ENCODE data around the gene ETNK2. TPM values are rescaled to one million over a fixed set of nuclear protein-coding genes. Genes with fewer than 3 reads are reported as not detected.
A peak's percentile ranks its signal among the peaks of the same experiment; 100 is the strongest.

Gene ETNK2
- total and polyA plus RNA-seq, 2 experiments from 2014 or later = 7.6 to 26.2 TPM

DNA sequence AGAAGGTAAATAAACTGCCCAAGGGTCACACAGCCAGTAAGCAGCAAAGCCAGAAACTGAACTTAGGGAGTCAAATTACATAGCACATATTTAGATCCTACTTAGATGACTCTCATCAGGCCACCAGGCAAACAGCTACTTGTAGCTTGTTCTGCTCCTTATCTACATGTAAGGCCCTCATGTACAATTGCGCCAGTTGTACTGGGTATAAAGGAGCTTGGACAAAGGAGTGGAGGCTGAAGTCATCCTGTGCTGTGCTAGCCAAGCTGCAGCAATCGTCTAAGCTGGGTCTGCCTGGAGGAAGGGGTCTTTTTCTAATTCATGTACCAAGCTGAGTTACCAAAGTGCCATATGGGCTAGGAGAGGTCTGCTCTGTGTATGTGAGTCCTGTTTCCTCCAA is 12.8 kb downstream of the ETNK2 start:
- no peaks in the 10 kb centered on the region for H3K4me1 ChIP-seq (ENCODE audit: insufficient read depth)
- H3K4me2 ChIP-seq = no peak overlapping the region
- Mint-ChIP-seq H3K36me3 (ENCODE audit: low read depth) (peaks cover 14% of the 10 kb centered on the region), H3K27me3 (ENCODE audit: insufficient read depth, low read depth, poor library complexity) (peaks cover 15% of the 10 kb centered on the region), H3K9me3 (no peaks in the 10 kb centered on the region), H3K4me3 (no peak overlapping the region), H3K4me1 (peaks cover 9% of the 10 kb centered on the region), H3K27ac (no peak overlapping the region)
- ATAC-seq = no peak
- no peaks in the 10 kb centered on the region for H3K36me3 ChIP-seq (ENCODE audit: insufficient read depth)
- H3K27ac ChIP-seq (ENCODE audit: low read depth) = no peak overlapping the region
- H3K79me2 ChIP-seq (replicated peaks; ENCODE audit: insufficient read depth) = no peaks in the 10 kb centered on the region
- no peak overlapping the region for H3K4me3 ChIP-seq
- H4K20me1 ChIP-seq (replicated peaks; ENCODE audit: insufficient read depth) = no peaks in the 10 kb centered on the region
- no peaks in the 10 kb centered on the region for H3F3A ChIP-seq (replicated peaks; ENCODE audit: low read depth)
- TF ChIP-seq POLR2AphosphoS5 (IDR thresholded peaks at IDR 0.05; ENCODE audit: low read depth) = no peak
- DNase-seq (ENCODE audit: low spot score) = no peak
- no peak overlapping the region for H2AFZ ChIP-seq
- no peaks in the 10 kb centered on the region for H3K9me2 ChIP-seq (ENCODE audit: insufficient read depth)
- no peaks in the 10 kb centered on the region for H3K27me3 ChIP-seq (ENCODE audit: insufficient read depth)

DNA sequence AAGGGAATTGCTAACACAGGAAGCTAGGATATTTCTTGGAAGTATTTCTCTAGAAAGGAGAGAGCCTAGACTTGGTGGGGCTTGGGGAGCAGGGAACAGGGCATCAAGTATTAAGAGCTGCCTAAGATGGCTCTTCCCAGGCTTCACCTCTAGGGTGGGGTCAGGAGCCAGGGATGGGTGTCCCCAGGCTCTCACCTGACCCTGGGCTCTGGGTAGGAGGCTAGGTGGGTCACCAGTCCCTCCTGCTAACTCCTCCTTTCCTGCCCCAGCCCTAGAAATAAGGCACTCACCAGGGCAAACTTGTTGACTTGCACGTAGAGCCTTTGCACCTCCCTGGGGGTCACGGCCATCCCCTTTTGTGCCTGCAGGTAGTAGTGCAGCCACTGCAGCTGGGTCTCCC is 15.0 kb downstream of the ETNK2 start:
- peak; percentile 71 for ATAC-seq
- Histone ChIP-seq H3K9me2 (ENCODE audit: insufficient read depth) (no peaks in the 10 kb centered on the region), H3K4me3 (no peak overlapping the region), H3K79me2 (replicated peaks; ENCODE audit: insufficient read depth) (no peaks in the 10 kb centered on the region), H3F3A (replicated peaks; ENCODE audit: low read depth) (no peaks in the 10 kb centered on the region), H3K27ac (ENCODE audit: low read depth) (no peak overlapping the region), H3K36me3 (ENCODE audit: insufficient read depth) (no peaks in the 10 kb centered on the region), H4K20me1 (replicated peaks; ENCODE audit: insufficient read depth) (no peaks in the 10 kb centered on the region), H3K27me3 (ENCODE audit: insufficient read depth) (no peaks in the 10 kb centered on the region), H3K4me1 (ENCODE audit: insufficient read depth) (no peaks in the 10 kb centered on the region), H2AFZ (no peak overlapping the region), H3K4me2 (no peak overlapping the region)
- H3K27ac Mint-ChIP-seq = no peak overlapping the region
- no peaks in the 10 kb centered on the region for H3K9me3 Mint-ChIP-seq
- H3K36me3 Mint-ChIP-seq (ENCODE audit: low read depth) = peaks cover 19% of the 10 kb centered on the region
- peak; percentile 38 for DNase-seq (ENCODE audit: low spot score)
- TF ChIP-seq EZH2phosphoT487 (IDR thresholded peaks at IDR 0.05; ENCODE audit: unreplicated experiment) = no peak
- TF ChIP-seq, protein P1, sequence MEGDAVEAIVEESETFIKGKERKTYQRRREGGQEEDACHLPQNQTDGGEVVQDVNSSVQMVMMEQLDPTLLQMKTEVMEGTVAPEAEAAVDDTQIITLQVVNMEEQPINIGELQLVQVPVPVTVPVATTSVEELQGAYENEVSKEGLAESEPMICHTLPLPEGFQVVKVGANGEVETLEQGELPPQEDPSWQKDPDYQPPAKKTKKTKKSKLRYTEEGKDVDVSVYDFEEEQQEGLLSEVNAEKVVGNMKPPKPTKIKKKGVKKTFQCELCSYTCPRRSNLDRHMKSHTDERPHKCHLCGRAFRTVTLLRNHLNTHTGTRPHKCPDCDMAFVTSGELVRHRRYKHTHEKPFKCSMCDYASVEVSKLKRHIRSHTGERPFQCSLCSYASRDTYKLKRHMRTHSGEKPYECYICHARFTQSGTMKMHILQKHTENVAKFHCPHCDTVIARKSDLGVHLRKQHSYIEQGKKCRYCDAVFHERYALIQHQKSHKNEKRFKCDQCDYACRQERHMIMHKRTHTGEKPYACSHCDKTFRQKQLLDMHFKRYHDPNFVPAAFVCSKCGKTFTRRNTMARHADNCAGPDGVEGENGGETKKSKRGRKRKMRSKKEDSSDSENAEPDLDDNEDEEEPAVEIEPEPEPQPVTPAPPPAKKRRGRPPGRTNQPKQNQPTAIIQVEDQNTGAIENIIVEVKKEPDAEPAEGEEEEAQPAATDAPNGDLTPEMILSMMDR (conservative IDR thresholded peaks at IDR 0.05; ENCODE audit: low read depth in 2 of 2) = peak; percentile 11 to 32; a peak in 2 of 4 replicates
- H3K27me3 Mint-ChIP-seq (ENCODE audit: insufficient read depth, low read depth, poor library complexity) = peaks cover 9% of the 10 kb centered on the region
- no peak overlapping the region for H3K4me3 Mint-ChIP-seq
- peaks cover 5% of the 10 kb centered on the region; the same call in 2 of the 3 replicates for H3K4me1 Mint-ChIP-seq

DNA sequence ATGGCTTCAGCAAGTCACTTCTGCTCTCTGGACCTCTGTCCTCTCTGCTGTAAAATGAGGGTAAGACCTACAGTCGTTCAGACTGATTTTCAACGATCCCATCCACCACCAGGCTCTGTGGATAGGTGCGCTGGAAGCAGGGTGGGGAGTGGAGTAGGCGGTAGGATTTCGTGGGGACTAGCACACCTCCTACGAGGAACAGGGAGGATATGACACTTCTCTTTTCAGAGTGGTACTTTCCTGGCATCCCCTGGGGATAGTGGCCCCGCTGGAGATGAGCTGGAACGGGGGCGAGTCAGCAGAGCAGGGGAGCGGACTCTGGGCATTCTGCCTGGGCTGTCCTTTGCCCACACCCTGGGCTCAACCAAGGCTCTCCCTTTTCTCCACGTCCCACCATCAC is 17.7 kb downstream of the ETNK2 start:
- H3K9me3 Mint-ChIP-seq = no peaks in the 10 kb centered on the region
- H3K27me3 Mint-ChIP-seq (ENCODE audit: insufficient read depth, low read depth, poor library complexity) = peaks cover 17% of the 10 kb centered on the region

More for the DNA sequence above, 17.7 kb downstream of the ETNK2 start:
- no peaks in the 10 kb centered on the region for H4K20me1 ChIP-seq (replicated peaks; ENCODE audit: insufficient read depth)
- H3K9me2 ChIP-seq (ENCODE audit: insufficient read depth) = no peaks in the 10 kb centered on the region
- H3K27ac ChIP-seq (ENCODE audit: low read depth) = no peak overlapping the region
- no peaks in the 10 kb centered on the region for H3F3A ChIP-seq (replicated peaks; ENCODE audit: low read depth)
- no peaks in the 10 kb centered on the region for H3K79me2 ChIP-seq (replicated peaks; ENCODE audit: insufficient read depth)
- H3K27ac Mint-ChIP-seq = no peak overlapping the region
- H3K4me1 ChIP-seq (ENCODE audit: insufficient read depth) = peaks cover 22% of the 10 kb centered on the region
- no peaks in the 10 kb centered on the region for H3K27me3 ChIP-seq (ENCODE audit: insufficient read depth)
- no peak overlapping the region for H3K4me3 ChIP-seq
- TF ChIP-seq ZNF331 (CRISPR knock-in tag; IDR thresholded peaks at IDR 0.05; ENCODE audit: low read depth) = no peak
- TF ChIP-seq NANOG (IDR thresholded peaks at IDR 0.05; ENCODE audit: borderline replicate concordance) = no peak
- H3K4me2 ChIP-seq = no peak overlapping the region
- H2AFZ ChIP-seq = no peak overlapping the region
- no peak for ATAC-seq
- no peak for DNase-seq (ENCODE audit: low spot score)
- no peaks in the 10 kb centered on the region for H3K36me3 ChIP-seq (ENCODE audit: insufficient read depth)
- peaks cover 20% of the 10 kb centered on the region for H3K4me1 Mint-ChIP-seq
- H3K4me3 Mint-ChIP-seq = no peak overlapping the region
- peaks cover 18% of the 10 kb centered on the region for H3K36me3 Mint-ChIP-seq (ENCODE audit: low read depth)
